Measurements from ENCODE around the gene FOXC1.

DNA sequence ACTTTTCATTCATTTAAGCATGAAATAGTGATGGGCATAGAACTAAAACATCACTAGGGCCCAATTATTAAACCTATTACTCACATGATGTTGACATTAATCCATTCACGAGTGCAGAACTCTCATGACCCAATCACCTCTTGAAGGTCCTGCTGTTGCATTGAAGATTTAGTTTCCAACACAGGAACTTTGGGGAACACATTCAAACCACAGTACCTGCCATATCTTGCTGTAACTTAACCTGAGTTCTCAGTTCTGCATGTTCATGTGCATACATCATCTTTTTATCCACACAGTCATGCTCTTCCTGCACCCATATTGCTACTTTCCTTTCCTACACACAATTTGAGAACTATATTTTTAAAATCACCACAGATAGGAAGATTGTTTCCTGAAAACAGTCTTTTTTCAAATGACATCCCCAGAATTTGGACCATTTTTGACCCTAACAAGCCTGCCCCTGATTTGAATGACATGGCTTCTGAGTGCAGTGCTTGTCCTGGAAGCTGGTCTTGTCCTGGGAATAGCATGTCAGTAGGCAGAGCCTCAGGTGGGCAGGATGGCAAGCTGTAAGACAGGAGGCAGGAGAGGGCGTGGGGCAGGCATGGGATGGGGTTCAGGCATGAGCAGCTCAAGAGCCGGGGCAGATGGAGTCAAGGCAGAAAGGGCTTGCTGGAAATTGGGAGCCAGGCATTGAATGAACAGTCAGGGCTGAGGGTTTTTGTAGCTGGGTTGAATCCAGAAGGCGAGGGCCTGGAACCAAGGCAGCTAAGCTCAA lies 49.2 kb upstream of the FOXC1 start:
- TF ChIP-seq POLR2A (IDR thresholded peaks at IDR 0.05; ENCODE audit: low read depth, low read length), result no peak
- no peak for TF ChIP-seq TAF1 (IDR thresholded peaks at IDR 0.05; ENCODE audit: low read depth, low read length)

Measured in GM12891 (cell line).